Fibroblast of pulmonary artery (primary cell): Measurements from ENCODE around the gene RBMS3.

Experiments used
- DNase-seq: peaks from one replicate; pipeline ENCODE4 v3.0.0-alpha.2; 2010; ENCODE audit warnings: low read depth
- H3K4me3 ChIP-seq: replicated peaks from 2 replicates; pipeline ENCODE4 v1.5.1; 2011; ENCODE audit warnings: low read depth, mild to moderate bottlenecking, control low read depth, low read length, moderate library complexity
- TF ChIP-seq, protein P1 (sequence below): IDR thresholded peaks from 2 replicates; pipeline ENCODE4 v1.5.1; 2011; ENCODE audit warnings: mild to moderate bottlenecking, control low read depth, low read length, inconsistent platforms; ENCODE audit errors: missing control alignments

RBMS3 gene

GRCh38 chr3:29853841-29854397 is 573.0 kb downstream of the RBMS3 start:
- DNase-seq = no peak
- TF ChIP-seq, protein P1, sequence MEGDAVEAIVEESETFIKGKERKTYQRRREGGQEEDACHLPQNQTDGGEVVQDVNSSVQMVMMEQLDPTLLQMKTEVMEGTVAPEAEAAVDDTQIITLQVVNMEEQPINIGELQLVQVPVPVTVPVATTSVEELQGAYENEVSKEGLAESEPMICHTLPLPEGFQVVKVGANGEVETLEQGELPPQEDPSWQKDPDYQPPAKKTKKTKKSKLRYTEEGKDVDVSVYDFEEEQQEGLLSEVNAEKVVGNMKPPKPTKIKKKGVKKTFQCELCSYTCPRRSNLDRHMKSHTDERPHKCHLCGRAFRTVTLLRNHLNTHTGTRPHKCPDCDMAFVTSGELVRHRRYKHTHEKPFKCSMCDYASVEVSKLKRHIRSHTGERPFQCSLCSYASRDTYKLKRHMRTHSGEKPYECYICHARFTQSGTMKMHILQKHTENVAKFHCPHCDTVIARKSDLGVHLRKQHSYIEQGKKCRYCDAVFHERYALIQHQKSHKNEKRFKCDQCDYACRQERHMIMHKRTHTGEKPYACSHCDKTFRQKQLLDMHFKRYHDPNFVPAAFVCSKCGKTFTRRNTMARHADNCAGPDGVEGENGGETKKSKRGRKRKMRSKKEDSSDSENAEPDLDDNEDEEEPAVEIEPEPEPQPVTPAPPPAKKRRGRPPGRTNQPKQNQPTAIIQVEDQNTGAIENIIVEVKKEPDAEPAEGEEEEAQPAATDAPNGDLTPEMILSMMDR = no peak
- no peak overlapping the region for H3K4me3 ChIP-seq

- DNase-seq = no peak
- TF ChIP-seq, protein P1 = no peak
- H3K4me3 ChIP-seq = no peak overlapping the region
Observed at GRCh38 chr3:29854821-29855220, 574.0 kb downstream of the RBMS3 start.

- H3K4me3 ChIP-seq = no peak overlapping the region
- TF ChIP-seq, protein P1 = no peak
- DNase-seq = no peak
Observed at GRCh38 chr3:29859726-29860270, 578.9 kb downstream of the RBMS3 start.

- TF ChIP-seq, protein P1 = no peak
- no peak overlapping the region for H3K4me3 ChIP-seq
- DNase-seq = no peak
Observed at GRCh38 chr3:29864809-29865208, 583.9 kb downstream of the RBMS3 start.

DNA sequence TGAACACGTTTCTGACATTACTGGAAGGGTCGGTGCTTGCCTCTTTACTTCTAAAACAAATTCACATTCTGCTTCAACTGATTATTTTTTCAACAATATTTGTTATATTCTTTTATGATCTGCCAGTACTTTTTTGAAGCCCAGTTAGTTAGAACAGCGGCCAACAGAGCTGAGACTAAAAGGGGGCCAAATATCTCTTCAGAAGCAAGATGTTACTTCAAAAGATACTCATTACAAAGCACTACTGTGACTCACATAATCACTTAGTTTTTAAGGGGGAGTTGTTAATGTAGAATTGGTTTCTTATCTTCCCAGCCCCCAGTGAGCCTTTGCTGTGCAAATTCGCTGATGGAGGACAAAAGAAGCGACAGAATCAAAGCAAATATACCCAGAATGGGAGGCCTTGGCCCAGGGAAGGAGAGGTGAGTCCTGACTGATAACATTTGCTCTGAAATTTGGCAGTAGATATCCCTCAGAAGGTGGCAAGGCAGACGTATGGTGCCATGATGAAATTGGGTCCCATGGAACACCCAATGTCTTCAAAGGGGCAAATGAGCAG is 587.8 kb downstream of the RBMS3 start:
- no peak for DNase-seq
- TF ChIP-seq, protein P1 = no peak

DNA sequence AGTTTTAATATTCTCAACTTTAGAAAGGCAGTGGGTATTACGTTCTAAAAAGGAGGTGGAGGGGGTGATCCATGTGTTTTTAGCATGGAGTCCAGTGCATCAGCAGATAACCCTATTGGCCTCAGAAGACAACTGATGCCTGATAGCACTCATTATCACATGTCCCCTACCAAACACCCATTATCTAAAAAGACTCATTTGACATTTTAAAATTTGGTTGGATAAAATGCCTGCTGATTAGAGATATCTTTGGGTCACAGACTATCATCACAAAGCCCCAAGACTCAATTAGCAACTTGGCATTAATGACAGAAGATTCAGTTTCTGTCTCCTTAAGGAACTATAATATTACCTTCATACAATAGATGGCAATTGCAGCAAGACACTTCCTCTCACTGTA is 589.3 kb downstream of the RBMS3 start:
- TF ChIP-seq, protein P1 = no peak
- DNase-seq = no peak
- no peak overlapping the region for H3K4me3 ChIP-seq

More for the DNA sequence above, 587.8 kb downstream of the RBMS3 start:
- no peak overlapping the region for H3K4me3 ChIP-seq

- TF ChIP-seq, protein P1 = no peak
- DNase-seq = peak; percentile 16
- H3K4me3 ChIP-seq = no peak overlapping the region
Observed at GRCh38 chr3:29871087-29871486, 590.2 kb downstream of the RBMS3 start.
